Upper lobe of left lung (tissue), 4 donors: ENCODE data around the gene C6orf163.

Experiments used
- CTCF ChIP-seq, 6 experiments: fragments of 450-650 bp in 4 of 6; fragments of 200-600 bp in 2 of 6; sonication (generic) in 2 of 6; IDR thresholded peaks; one replicate each; pipeline ENCODE4 v1.5.1; 2016 to 2019; ENCODE audit warnings: antibody characterized with exemption in 6 of 6
- EP300 ChIP-seq, 4 donors: sonication (generic); formaldehyde crosslinking; IDR thresholded peaks; one replicate each; pipeline ENCODE4 v1.5.1; 2017; ENCODE audit warnings: antibody characterized with exemption in 4 of 4, control low read depth in 2 of 4
- POLR2A ChIP-seq, 4 donors: fragments of 450-650 bp; IDR thresholded peaks; one replicate each; pipeline ENCODE4 v1.5.1; 2016 to 2017; ENCODE audit warnings: antibody characterized with exemption in 4 of 4, mild to moderate bottlenecking in 2 of 4
- POLR2AphosphoS5 ChIP-seq, 2 donors: sonication (generic); formaldehyde crosslinking; IDR thresholded peaks; one replicate each; pipeline ENCODE4 v1.5.1; 2017; ENCODE audit warnings: antibody characterized with exemption in 2 of 2

GRCh38 chr6:87319271-87319987, 25.2 kb upstream of the C6orf163 start:
- TF ChIP-seq POLR2AphosphoS5 (IDR thresholded peaks at IDR 0.05) = no peak
- TF ChIP-seq CTCF (IDR thresholded peaks at IDR 0.05) = no peak
- no peak for TF ChIP-seq POLR2A (IDR thresholded peaks at IDR 0.05)
- TF ChIP-seq EP300 (IDR thresholded peaks at IDR 0.05) = no peak
